ENCODE measurements around the gene CD300LF.

GRCh38 chr17:74713171-74713755 lies 540 bp upstream of the CD300LF start:
- no peak for TF ChIP-seq SP1 (IDR thresholded peaks at IDR 0.05)
- no peak for TF ChIP-seq CTCF (IDR thresholded peaks at IDR 0.05; ENCODE audit: low read depth, low read length, missing input control)
- no peak for TF ChIP-seq TAF1 (conservative IDR thresholded peaks at IDR 0.05)

All from liver (tissue), 3 donors.